Activated CD8-positive, alpha-beta T cell treated with anti-CD3 and anti-CD28 coated beads for 36 hours (primary cell): Measurements from ENCODE around the gene FAM170A. TPM values are rescaled to one million over a fixed set of nuclear protein-coding genes. Genes with fewer than 3 reads are reported as not detected.

Experiments
- ATAC-seq: fragments of 200-7000 bp; cut with Tn5 transposase; one replicate; pipeline ENCODE4 v1.10.0; 2021; ENCODE audit warnings: mild to moderate bottlenecking, moderate library complexity
- CTCF ChIA-PET: fragments of 350-600 bp; sonication (Branson Sonifier 250); formaldehyde crosslinking; loops from one replicate; lab custom pipeline; 2021; ENCODE audit warnings: antibody characterized with exemption; lab: Charles Lee
- POLR2A ChIA-PET: fragments of 350-600 bp; sonication (Branson Sonifier 250); formaldehyde crosslinking; loops from one replicate; lab custom pipeline; 2021; ENCODE audit warnings: antibody characterized with exemption; lab: Charles Lee
- DNase-seq: peaks from one replicate; pipeline ENCODE4 v3.0.0-alpha.2; 2020
- H3K27ac Mint-ChIP-seq: one replicate; pipeline ENCODE4 v1.8.0; 2021; ENCODE audit warnings: mild to moderate bottlenecking, mixed read lengths
- H3K27me3 Mint-ChIP-seq: one replicate; pipeline ENCODE4 v1.8.0; 2021; ENCODE audit warnings: mixed read lengths
- H3K36me3 Mint-ChIP-seq: one replicate; pipeline ENCODE4 v1.8.0; 2021; ENCODE audit warnings: low read depth, mixed read lengths
- H3K4me1 Mint-ChIP-seq: one replicate; pipeline ENCODE4 v1.8.0; 2021; ENCODE audit warnings: low read depth, mixed read lengths
- H3K4me3 Mint-ChIP-seq: one replicate; pipeline ENCODE4 v1.8.0; 2021; ENCODE audit warnings: mild to moderate bottlenecking, moderate library complexity, mixed read lengths
- H3K9me3 Mint-ChIP-seq: one replicate; pipeline ENCODE4 v1.8.0; 2021; ENCODE audit warnings: mixed read lengths
- CTCF ChIP-seq: fragments of 200-600 bp; IDR thresholded peaks from one replicate; pipeline ENCODE4 v1.8.0; 2022; ENCODE audit warnings: antibody characterized with exemption, mild to moderate bottlenecking
- intact Hi-C: fragments of 100-400 bp; cut with micrococcal nuclease; formaldehyde crosslinking; loops from one replicate; pipeline ENCODE4 v1.10.0; 2022
- total RNA-seq, 2 experiments: library from RNA; stranded (reverse); gene quantifications; one replicate each; pipeline ENCODE4 v1.2.3, GENCODE V29; 2021

The FAM170A gene
- total RNA-seq, 2 experiments from 2014 or later = not detected

DNA sequence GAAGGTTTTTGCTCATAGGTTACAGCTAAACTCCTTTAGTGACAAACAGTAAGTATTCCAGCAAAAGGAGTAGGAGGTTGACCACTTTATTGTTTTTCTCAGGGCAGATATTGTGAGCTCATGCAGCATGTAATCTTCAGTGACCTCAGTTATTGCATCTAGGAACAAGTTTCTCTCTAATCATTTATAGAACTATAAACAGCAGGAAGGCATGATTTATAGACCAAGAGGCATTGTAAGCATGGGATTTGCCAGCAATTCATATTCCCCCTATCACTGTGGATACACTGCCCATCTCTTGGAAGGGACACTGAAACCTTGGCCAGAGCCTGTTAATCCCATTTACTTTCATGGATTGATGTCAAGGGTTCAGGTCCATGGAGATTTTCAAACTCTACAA is 15.4 kb upstream of the FAM170A start:
- H3K36me3 Mint-ChIP-seq = no peaks in the 10 kb centered on the region
- H3K4me1 Mint-ChIP-seq = no peaks in the 10 kb centered on the region
- TF ChIP-seq CTCF = no peak
- no peak overlapping the region for H3K4me3 Mint-ChIP-seq
- CTCF ChIA-PET = no interaction called here
- peaks cover 2% of the 10 kb centered on the region for H3K27me3 Mint-ChIP-seq
- POLR2A ChIA-PET = no interaction called here
- H3K9me3 Mint-ChIP-seq = peaks cover under 1% of the 10 kb centered on the region
- intact Hi-C loops = no loop called here
- ATAC-seq (no peak), DNase-seq (no peak)
- H3K27ac Mint-ChIP-seq = no peak overlapping the region

DNA sequence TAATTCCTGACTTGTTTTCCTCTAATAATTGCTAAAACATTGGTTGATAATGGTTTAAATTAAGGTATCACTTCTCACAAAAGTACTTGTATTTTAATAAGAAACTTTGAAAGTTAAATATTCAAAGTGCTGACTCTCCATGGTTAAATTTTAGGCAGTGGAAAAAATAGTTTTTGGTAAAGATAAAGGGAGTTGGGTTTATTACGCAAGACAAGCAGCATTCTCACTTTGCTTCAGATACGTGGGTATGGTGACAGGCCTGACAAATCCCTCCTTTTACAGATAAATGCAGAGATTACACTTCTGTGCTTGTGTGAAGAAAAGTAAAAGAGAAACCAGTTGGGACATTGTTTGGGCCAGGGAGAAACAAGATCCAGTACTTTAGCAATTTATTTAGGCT is 14.5 kb upstream of the FAM170A start:
- ChIA-PET CTCF (no interaction called here), POLR2A (no interaction called here)
- intact Hi-C loops = no loop called here
- Mint-ChIP-seq H3K4me3 (no peak overlapping the region), H3K9me3 (peaks cover 4% of the 10 kb centered on the region), H3K4me1 (no peaks in the 10 kb centered on the region), H3K36me3 (no peaks in the 10 kb centered on the region), H3K27ac (no peak overlapping the region), H3K27me3 (peaks cover 2% of the 10 kb centered on the region)
- DNase-seq (no peak), ATAC-seq (no peak)
- no peak for TF ChIP-seq CTCF

GRCh38 chr5:119626086-119626485 is 3.3 kb upstream of the FAM170A start:
- Mint-ChIP-seq H3K9me3 (peaks cover 3% of the 10 kb centered on the region), H3K4me3 (no peak overlapping the region), H3K27ac (no peak overlapping the region), H3K36me3 (no peaks in the 10 kb centered on the region), H3K27me3 (peaks cover 2% of the 10 kb centered on the region), H3K4me1 (no peaks in the 10 kb centered on the region)
- no peak for ATAC-seq
- no peak for TF ChIP-seq CTCF
- DNase-seq = no peak
- intact Hi-C loops = no loop called here
- ChIA-PET POLR2A (no interaction called here), CTCF (no interaction called here)

DNA sequence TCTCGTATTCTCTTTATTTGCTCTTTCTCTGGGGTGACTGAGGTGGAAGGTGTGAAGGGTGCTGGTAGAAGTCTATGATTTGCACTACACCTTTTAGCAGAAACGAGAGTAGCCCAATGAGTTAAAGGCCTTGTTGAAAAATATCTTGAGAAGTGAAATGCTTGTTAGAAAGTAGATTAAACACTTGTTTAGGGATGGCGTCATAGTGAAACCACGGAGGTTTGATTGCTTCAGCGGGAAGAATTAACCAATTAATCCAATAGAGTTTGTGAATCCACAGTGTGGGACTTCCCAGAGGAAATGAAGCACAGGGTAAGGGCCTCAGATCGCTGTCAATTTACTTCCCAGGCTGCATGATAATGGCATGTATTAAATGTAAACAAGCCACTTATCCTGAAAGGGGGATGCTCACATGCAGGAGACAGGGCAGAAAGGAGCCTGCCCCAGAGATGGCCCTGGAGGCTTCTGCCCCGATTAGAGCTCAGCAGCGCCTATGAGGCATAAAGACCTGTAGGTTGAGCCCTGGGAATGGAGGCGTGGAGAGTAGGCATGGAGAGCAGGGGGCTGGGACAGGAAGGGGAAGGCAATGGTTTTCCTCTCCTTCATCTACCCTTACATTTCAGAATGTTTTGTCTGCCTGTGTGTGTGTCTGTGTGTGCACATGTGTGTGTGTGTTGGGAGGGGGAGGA is 1.5 kb downstream of the FAM170A start:
- POLR2A ChIA-PET = no interaction called here
- H3K4me1 Mint-ChIP-seq = no peaks in the 10 kb centered on the region
- intact Hi-C loops = no loop called here
- no peaks in the 10 kb centered on the region for H3K36me3 Mint-ChIP-seq
- no peaks in the 10 kb centered on the region for H3K27me3 Mint-ChIP-seq
- H3K27ac Mint-ChIP-seq = no peak overlapping the region
- H3K9me3 Mint-ChIP-seq = no peaks in the 10 kb centered on the region
- DNase-seq (no peak), ATAC-seq (no peak)
- CTCF ChIA-PET = no interaction called here
- no peak overlapping the region for H3K4me3 Mint-ChIP-seq
- TF ChIP-seq CTCF = no peak

GRCh38 chr5:119631660-119632059 is 2.3 kb downstream of the FAM170A start:
- no peak for ATAC-seq
- DNase-seq = no peak
- ChIA-PET CTCF (no interaction called here), POLR2A (no interaction called here)
- no peak overlapping the region for H3K4me3 Mint-ChIP-seq
- no peaks in the 10 kb centered on the region for H3K4me1 Mint-ChIP-seq
- no peak for TF ChIP-seq CTCF
- H3K9me3 Mint-ChIP-seq = no peaks in the 10 kb centered on the region
- no peaks in the 10 kb centered on the region for H3K27me3 Mint-ChIP-seq
- H3K27ac Mint-ChIP-seq = no peak overlapping the region
- intact Hi-C loops = no loop called here
- H3K36me3 Mint-ChIP-seq = no peaks in the 10 kb centered on the region
